Right lobe of liver (tissue), 6 donors: ENCODE data around the gene FNDC3B. TPM values are rescaled to one million over a fixed set of nuclear protein-coding genes. Genes with fewer than 3 reads are reported as not detected.
A peak's percentile ranks its signal among the peaks of the same experiment; 100 is the strongest.

Experiments used
- ATAC-seq, 4 donors: fragments of 200-7000 bp; cut with Tn5 transposase; one replicate each; pipeline ENCODE4 v1.9.1; 2020; ENCODE audit warnings: mild to moderate bottlenecking in 4 of 4, moderate library complexity in 4 of 4
- DNase-seq, 3 donors: peaks; one replicate each; pipeline ENCODE4 v3.0.0-alpha.2; 2020
- H3K27ac ChIP-seq, 3 donors: fragments of 200-600 bp; one replicate each; pipeline ENCODE4 v1.8.0; 2022
- H3K27me3 ChIP-seq, 2 donors: fragments of 200-600 bp; one replicate each; pipeline ENCODE4 v1.8.0; 2022
- H3K36me3 ChIP-seq, 4 donors: fragments of 200-600 bp; sonication (generic) in 1 of 4; one replicate each; pipeline versions ENCODE4 v1.5.1 to v1.8.0; 2017 to 2022; ENCODE audit warnings: control low read depth in 1 of 4
- H3K4me1 ChIP-seq, 4 donors: fragments of 200-600 bp; sonication (generic) in 1 of 4; one replicate each; pipeline versions ENCODE4 v1.5.1 to v1.8.0; 2017 to 2022; ENCODE audit warnings: control low read depth in 1 of 4
- H3K4me3 ChIP-seq, 3 donors: fragments of 200-600 bp; one replicate each; pipeline ENCODE4 v1.8.0; 2022
- H3K9me3 ChIP-seq, 4 donors: fragments of 200-600 bp; sonication (generic) in 1 of 4; one replicate each; pipeline versions ENCODE4 v1.5.1 to v1.8.0; 2017 to 2022; ENCODE audit warnings: control low read depth in 1 of 4
- POLR2A ChIP-seq: fragments of 450-650 bp; IDR thresholded peaks from one replicate; pipeline ENCODE4 v1.6.1; 2017; ENCODE audit warnings: antibody characterized with exemption, mild to moderate bottlenecking
- WGBS: methylation state at CpG from one replicate; pipeline ENCODE4 v1.1.6; 2018; ENCODE audit warnings: low coverage, low lambda C conversion rate; ENCODE audit not compliant: insufficient coverage; ENCODE audit errors: missing lambda C conversion rate; 5-methylcytosine and 5-hydroxymethylcytosine counted together
- intact Hi-C, 2 donors: fragments of 100-400 bp; cut with DNase I; formaldehyde crosslinking; loops; one replicate each; pipeline versions ENCODE4 v1.11.2 to v1.14.1; 2022
- total RNA-seq, 6 experiments: library from RNA; depleted of rRNA in 2 of 6; stranded (reverse); fragments of >200 nt in 2 of 6; fragmentation: NEBNext Ultra II Directional in 3 of 6; extraction: Animal tissue kit (Norgen Biotek cat#: 25700) in 3 of 6; gene quantifications; one replicate each; pipeline versions ENCODE4 v1.1.0 to v1.2.4, GENCODE V29; 2016 to 2023
- TF ChIP-seq, protein P1 (sequence below), 4 donors: fragments of 200-600 bp in 3 of 4; fragments of 450-650 bp in 1 of 4; IDR thresholded peaks; one replicate each; pipeline versions ENCODE4 v1.5.1 to v1.8.0; 2016 to 2022; ENCODE audit warnings: antibody characterized with exemption in 4 of 4, mild to moderate bottlenecking in 2 of 4
- donor health status: DM: no; HTN: yes; CAD: no.
- donor health status: DM: no; HTN: no; CAD: no.
- donor health status: DM: no; HTN: no; CAD: no.
- donor health status: DM: no; HTN: yes; CAD: no.
- donor health status: DM: no; HTN: yes; CAD: no.

Gene FNDC3B
- total RNA-seq, 6 experiments from 2014 or later = 40.2 to 184 (median 63.5) TPM

- peak; percentile 4 for TF ChIP-seq POLR2A
- TF ChIP-seq, protein P1, sequence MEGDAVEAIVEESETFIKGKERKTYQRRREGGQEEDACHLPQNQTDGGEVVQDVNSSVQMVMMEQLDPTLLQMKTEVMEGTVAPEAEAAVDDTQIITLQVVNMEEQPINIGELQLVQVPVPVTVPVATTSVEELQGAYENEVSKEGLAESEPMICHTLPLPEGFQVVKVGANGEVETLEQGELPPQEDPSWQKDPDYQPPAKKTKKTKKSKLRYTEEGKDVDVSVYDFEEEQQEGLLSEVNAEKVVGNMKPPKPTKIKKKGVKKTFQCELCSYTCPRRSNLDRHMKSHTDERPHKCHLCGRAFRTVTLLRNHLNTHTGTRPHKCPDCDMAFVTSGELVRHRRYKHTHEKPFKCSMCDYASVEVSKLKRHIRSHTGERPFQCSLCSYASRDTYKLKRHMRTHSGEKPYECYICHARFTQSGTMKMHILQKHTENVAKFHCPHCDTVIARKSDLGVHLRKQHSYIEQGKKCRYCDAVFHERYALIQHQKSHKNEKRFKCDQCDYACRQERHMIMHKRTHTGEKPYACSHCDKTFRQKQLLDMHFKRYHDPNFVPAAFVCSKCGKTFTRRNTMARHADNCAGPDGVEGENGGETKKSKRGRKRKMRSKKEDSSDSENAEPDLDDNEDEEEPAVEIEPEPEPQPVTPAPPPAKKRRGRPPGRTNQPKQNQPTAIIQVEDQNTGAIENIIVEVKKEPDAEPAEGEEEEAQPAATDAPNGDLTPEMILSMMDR (IDR thresholded peaks at IDR 0.05) = no peak
- WGBS = 8% methylated on average over 4 of the region's 4 CpGs
- intact Hi-C loops = no loop called here
- H3K4me3 ChIP-seq = no peak overlapping the region
- peaks cover 0 to 85% (median 36%) of the 10 kb centered on the region in 4 donors for H3K4me1 ChIP-seq
- no peaks in the 10 kb centered on the region for H3K36me3 ChIP-seq
- DNase-seq = peak; percentile 35 to 77 (median 62)
- peak overlapping the region; percentile 1 to 84 (median 64) for H3K27ac ChIP-seq
- no peaks in the 10 kb centered on the region for H3K9me3 ChIP-seq
- no peaks in the 10 kb centered on the region for H3K27me3 ChIP-seq
- ATAC-seq = peak; percentile 62 to 81 (median 71)
These were observed 35.2 kb downstream of the FNDC3B start for GRCh38 chr3:172074586-172074985.

- H3K9me3 ChIP-seq = no peaks in the 10 kb centered on the region
- H3K27me3 ChIP-seq = no peaks in the 10 kb centered on the region
- WGBS = 49% methylated on average over 2 of the region's 2 CpGs
- H3K36me3 ChIP-seq = no peaks in the 10 kb centered on the region
- intact Hi-C loops = no loop called here
- no peak overlapping the region for H3K4me3 ChIP-seq
- DNase-seq (no peak), ATAC-seq (no peak)
- no peak for TF ChIP-seq POLR2A
- TF ChIP-seq, protein P1 (IDR thresholded peaks at IDR 0.05) = no peak
- H3K4me1 ChIP-seq = peaks cover 0 to 85% (median 36%) of the 10 kb centered on the region in 4 donors
- peak overlapping the region in 2 of 3 donors; percentile 23 to 62 for H3K27ac ChIP-seq
These were observed 36.8 kb downstream of the FNDC3B start for GRCh38 chr3:172076212-172076611.

GRCh38 chr3:172077197-172077757, 37.9 kb downstream of the FNDC3B start:
- H3K4me3 ChIP-seq = no peak overlapping the region
- peak overlapping the region in 1 of 3 donors; percentile 82 for H3K27ac ChIP-seq
- no peak for TF ChIP-seq POLR2A
- TF ChIP-seq, protein P1 (IDR thresholded peaks at IDR 0.05) = no peak
- H3K27me3 ChIP-seq = no peaks in the 10 kb centered on the region
- H3K4me1 ChIP-seq = peaks cover 0 to 81% (median 36%) of the 10 kb centered on the region in 4 donors
- H3K36me3 ChIP-seq = no peaks in the 10 kb centered on the region
- H3K9me3 ChIP-seq = no peaks in the 10 kb centered on the region
- intact Hi-C loops = no loop called here
- WGBS = 88% methylated on average over 4 of the region's 4 CpGs
- DNase-seq (no peak), ATAC-seq (no peak)

DNA sequence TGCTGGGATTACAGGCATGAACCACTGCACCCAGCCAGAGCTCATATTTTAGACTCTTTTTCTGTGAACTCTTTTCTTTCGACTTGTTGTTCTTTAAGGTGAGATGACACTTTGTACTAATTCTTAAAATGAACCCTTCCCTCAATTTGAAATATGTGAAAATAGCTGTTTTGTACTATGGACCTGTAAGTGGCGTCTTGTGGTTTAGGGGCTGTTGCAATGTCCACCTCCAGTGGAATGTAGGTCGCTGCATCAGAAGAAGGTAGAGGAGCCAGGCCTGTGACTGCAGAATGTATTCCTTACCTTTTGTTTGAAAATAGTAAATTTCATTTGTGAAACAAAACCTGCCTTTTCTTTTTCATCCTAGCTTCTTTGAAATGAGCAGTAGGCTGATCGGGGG, 38.9 kb downstream of the FNDC3B start:
- WGBS = 48% methylated on average over 4 of the region's 4 CpGs
- Histone ChIP-seq H3K27ac (peak overlapping the region in 1 of 3 donors; percentile 82), H3K4me3 (no peak overlapping the region), H3K9me3 (no peaks in the 10 kb centered on the region), H3K36me3 (no peaks in the 10 kb centered on the region), H3K4me1 (peaks cover 0 to 76% (median 36%) of the 10 kb centered on the region in 4 donors), H3K27me3 (no peaks in the 10 kb centered on the region)
- DNase-seq = no peak
- no peak for ATAC-seq
- intact Hi-C loops = no loop called here
- no peak for TF ChIP-seq POLR2A
- TF ChIP-seq, protein P1 (IDR thresholded peaks at IDR 0.05) = no peak
